GM21390 (cell line): ENCODE results near the gene ENPP6.
"Not testable (repeated sequence)": the region's sequence is repeated elsewhere in the genome, so short reads cannot be mapped to it uniquely, and the experiment has no call there.

Experiments
- ATAC-seq: cut with Tn5 transposase; IDR thresholded peaks from one replicate; pipeline ENCODE4 v1.9.1; 2021; ENCODE audit not compliant: unreplicated experiment

The ENPP6 gene

GRCh38 chr4:184066584-184067300 lies 150.9 kb downstream of the ENPP6 start:
- ATAC-seq = no peak

- ATAC-seq = no peak
These were observed 152.8 kb downstream of the ENPP6 start for GRCh38 chr4:184064877-184065276.

DNA sequence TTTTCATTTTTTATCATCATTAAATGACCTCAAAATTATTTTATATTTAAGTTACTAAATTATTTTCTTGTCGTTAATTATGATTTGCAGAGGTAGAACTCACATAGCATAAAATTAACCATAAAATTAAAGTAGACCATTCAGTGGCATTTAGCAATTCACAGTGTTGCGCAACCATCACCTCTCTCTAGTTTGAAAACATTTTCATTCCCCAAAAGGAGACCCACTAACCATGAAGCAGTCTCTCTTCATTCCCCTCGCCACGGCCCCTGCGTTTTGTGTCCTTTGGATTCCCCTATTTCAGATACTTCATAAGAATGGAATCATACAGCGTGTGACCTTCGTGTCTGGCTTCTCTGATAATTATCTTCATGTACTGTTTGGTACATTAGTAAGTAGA lies 154.9 kb downstream of the ENPP6 start:
- no peak for ATAC-seq

- ATAC-seq = no peak
These were observed 156.1 kb downstream of the ENPP6 start for GRCh38 chr4:184061582-184061981.

- ATAC-seq = no peak
These were observed 158.6 kb downstream of the ENPP6 start for GRCh38 chr4:184059099-184059498.

DNA sequence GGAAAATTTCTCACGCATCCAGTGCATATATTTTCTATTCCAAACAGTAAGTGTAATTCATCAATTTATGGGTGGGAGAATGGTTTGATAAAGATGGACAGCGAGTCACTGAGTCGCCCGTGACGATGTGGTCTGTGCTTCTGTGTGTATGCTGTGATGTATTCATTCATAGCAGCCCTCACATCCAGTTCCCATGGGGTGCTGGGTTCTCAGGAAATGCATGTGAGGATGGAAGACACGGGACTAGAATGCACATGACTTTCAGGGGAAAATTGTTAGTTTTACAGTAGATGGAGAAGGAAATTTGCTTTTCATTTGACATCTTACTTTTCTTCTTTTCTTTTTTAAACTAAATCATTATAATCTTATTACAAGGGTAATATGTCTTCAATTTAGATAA lies 159.6 kb downstream of the ENPP6 start:
- ATAC-seq = no peak

DNA sequence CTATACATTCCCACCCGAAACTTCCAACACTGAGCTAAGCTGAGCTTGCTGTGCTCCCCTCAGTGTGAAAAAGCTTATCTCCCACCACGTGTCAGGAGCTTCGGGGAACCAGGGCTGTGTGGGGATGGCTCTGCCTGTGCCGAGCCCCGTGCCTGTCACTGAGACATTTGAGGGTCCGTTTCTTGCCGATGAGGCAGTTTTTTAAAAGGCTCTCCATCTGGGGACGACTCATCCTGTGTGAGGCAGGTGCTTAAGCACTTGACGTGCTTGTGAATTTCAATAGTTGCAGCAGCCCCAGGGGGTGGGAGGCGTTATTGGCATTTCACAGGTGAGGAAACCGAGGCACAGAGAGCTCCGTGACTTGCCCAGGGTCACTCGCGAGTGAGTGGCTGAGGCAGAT lies 160.8 kb downstream of the ENPP6 start:
- ATAC-seq = no peak

DNA sequence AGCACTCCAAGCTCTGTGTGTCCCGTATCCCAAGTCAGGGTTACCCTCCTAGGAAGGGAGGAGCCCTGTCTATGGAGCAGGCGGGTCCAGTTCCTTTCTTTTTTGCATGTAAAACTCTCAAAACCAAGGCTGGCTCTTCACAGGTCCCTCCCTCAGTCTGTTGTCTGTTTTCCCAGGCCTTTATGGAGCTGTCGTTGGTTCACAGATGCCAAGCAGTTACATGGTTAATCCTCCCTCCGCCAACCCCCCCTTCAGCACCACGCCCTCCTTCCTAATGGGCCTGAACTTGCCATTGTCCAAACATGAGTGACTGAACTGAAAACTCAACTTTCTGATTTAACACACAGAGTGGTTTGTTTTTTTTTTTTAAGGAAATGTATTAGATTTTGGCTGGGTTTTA lies 164.2 kb downstream of the ENPP6 start:
- no peak for ATAC-seq

GRCh38 chr4:184052616-184053015 lies 165.1 kb downstream of the ENPP6 start:
- no peak for ATAC-seq

GRCh38 chr4:184051262-184051661 lies 166.4 kb downstream of the ENPP6 start:
- ATAC-seq = not testable (repeated sequence)

- ATAC-seq = no peak
These were observed 171.5 kb downstream of the ENPP6 start for GRCh38 chr4:184046148-184046547.

GRCh38 chr4:184041156-184041555 lies 176.5 kb downstream of the ENPP6 start:
- no peak for ATAC-seq

DNA sequence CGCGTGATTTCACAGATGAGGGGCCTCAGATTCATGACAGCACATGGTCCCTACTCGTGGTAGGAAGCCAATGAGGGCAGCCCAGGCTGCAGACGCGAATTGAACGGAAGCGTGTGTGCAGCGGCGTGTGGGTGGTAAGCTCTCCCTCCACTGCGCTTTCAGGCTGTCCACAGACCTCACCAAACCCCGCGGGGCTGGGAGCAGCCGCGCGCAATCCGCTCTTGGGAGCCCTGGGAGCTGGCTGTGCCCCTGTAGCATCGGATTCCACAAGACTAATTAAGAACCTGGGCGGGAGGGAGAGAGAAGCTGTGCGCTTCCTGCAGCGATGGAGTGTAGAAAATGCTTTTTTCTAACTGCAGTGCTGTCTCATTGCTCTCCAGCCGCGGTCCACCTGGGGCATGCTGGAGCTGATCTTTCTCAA lies 177.7 kb downstream of the ENPP6 start:
- no peak for ATAC-seq
